Liver (tissue), 3 donors: ENCODE results near the gene CYB561D2.

Source experiments
- EGR1 ChIP-seq, 2 donors: IDR thresholded peaks; 2 replicates each; pipeline ENCODE4 v1.6.1; 2016 to 2018; ENCODE audit warnings: antibody characterized with exemption in 2 of 2, low read depth in 2 of 2
- GABPA ChIP-seq, 2 donors: IDR thresholded peaks in 1 of 2; conservative IDR thresholded peaks in 1 of 2; 2 replicates each; pipeline ENCODE4 v1.6.1; 2016; ENCODE audit warnings: antibody characterized with exemption in 2 of 2, mild to moderate bottlenecking in 1 of 2, moderate library complexity in 1 of 2
- SP1 ChIP-seq: IDR thresholded peaks from 2 replicates; pipeline ENCODE4 v1.6.1; 2018; ENCODE audit warnings: antibody characterized with exemption, mild to moderate bottlenecking
- TAF1 ChIP-seq: conservative IDR thresholded peaks from 2 replicates; pipeline ENCODE4 v1.6.1; 2016; ENCODE audit warnings: antibody characterized with exemption, mild to moderate bottlenecking
- YY1 ChIP-seq: IDR thresholded peaks from 2 replicates; pipeline ENCODE4 v1.6.1; 2016; ENCODE audit warnings: antibody characterized with exemption, mild to moderate bottlenecking
- TF ChIP-seq, protein P1 (sequence below): fragments of 150-350 bp; IDR thresholded peaks from 2 replicates; pipeline ENCODE4 v1.5.1; 2017; ENCODE audit warnings: improper control_type of control experiment, low read depth, low read length; ENCODE audit not compliant: missing input control
- TF ChIP-seq, protein P2 (sequence below): IDR thresholded peaks from 2 replicates; pipeline ENCODE4 v1.6.1; 2016; ENCODE audit warnings: antibody characterized with exemption
- TF ChIP-seq, protein P3 (sequence below): IDR thresholded peaks from 2 replicates; pipeline ENCODE4 v1.6.1; 2016; ENCODE audit warnings: antibody characterized with exemption, mild to moderate bottlenecking
- donor health status: healthy.
- donor health status: healthy.

DNA sequence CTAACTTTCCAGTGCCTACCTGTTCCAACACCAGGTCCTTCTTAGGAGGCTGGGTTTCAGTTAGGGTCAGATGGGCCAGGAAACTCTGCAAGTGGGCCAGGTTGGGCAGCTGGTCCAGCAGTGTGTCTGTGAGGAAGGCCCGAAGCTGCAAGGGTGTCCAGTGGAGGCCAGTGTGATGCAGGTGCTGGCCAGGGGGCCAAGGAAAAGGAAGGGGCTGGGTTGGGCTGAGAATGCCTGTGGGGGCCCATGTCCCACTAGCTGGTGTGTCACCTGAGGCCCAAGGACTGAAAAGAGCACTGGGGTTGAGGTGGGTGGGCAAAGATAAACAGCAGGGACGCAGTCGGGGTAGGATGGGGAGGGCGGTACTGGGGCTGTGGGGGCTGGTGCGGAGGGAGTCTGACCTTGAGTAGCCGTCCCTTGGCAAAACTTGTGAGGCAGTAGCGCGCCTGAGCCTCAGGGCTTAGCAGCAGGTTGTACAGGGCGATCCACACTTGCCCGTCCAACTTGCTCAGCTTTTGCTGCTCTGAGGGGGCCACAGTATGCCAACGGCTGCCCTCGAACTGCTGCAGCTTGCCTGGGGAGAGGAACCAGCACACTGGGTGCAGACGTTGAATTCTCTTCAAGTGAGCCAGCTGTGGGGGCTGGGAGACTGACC is 8.5 kb upstream of the CYB561D2 start:
- TF ChIP-seq, protein P1, sequence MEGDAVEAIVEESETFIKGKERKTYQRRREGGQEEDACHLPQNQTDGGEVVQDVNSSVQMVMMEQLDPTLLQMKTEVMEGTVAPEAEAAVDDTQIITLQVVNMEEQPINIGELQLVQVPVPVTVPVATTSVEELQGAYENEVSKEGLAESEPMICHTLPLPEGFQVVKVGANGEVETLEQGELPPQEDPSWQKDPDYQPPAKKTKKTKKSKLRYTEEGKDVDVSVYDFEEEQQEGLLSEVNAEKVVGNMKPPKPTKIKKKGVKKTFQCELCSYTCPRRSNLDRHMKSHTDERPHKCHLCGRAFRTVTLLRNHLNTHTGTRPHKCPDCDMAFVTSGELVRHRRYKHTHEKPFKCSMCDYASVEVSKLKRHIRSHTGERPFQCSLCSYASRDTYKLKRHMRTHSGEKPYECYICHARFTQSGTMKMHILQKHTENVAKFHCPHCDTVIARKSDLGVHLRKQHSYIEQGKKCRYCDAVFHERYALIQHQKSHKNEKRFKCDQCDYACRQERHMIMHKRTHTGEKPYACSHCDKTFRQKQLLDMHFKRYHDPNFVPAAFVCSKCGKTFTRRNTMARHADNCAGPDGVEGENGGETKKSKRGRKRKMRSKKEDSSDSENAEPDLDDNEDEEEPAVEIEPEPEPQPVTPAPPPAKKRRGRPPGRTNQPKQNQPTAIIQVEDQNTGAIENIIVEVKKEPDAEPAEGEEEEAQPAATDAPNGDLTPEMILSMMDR, result no peak
- no peak for TF ChIP-seq TAF1
- TF ChIP-seq, protein P2, sequence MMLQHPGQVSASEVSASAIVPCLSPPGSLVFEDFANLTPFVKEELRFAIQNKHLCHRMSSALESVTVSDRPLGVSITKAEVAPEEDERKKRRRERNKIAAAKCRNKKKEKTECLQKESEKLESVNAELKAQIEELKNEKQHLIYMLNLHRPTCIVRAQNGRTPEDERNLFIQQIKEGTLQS, result no peak
- TF ChIP-seq, protein P3, sequence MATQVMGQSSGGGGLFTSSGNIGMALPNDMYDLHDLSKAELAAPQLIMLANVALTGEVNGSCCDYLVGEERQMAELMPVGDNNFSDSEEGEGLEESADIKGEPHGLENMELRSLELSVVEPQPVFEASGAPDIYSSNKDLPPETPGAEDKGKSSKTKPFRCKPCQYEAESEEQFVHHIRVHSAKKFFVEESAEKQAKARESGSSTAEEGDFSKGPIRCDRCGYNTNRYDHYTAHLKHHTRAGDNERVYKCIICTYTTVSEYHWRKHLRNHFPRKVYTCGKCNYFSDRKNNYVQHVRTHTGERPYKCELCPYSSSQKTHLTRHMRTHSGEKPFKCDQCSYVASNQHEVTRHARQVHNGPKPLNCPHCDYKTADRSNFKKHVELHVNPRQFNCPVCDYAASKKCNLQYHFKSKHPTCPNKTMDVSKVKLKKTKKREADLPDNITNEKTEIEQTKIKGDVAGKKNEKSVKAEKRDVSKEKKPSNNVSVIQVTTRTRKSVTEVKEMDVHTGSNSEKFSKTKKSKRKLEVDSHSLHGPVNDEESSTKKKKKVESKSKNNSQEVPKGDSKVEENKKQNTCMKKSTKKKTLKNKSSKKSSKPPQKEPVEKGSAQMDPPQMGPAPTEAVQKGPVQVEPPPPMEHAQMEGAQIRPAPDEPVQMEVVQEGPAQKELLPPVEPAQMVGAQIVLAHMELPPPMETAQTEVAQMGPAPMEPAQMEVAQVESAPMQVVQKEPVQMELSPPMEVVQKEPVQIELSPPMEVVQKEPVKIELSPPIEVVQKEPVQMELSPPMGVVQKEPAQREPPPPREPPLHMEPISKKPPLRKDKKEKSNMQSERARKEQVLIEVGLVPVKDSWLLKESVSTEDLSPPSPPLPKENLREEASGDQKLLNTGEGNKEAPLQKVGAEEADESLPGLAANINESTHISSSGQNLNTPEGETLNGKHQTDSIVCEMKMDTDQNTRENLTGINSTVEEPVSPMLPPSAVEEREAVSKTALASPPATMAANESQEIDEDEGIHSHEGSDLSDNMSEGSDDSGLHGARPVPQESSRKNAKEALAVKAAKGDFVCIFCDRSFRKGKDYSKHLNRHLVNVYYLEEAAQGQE, result no peak
- TF ChIP-seq EGR1 (IDR thresholded peaks at IDR 0.05; ENCODE audit: low read depth in 2 of 2), result no peak
- no peak for TF ChIP-seq SP1
- no peak for TF ChIP-seq GABPA (IDR thresholded peaks at IDR 0.05 in 1 of 2, conservative IDR thresholded peaks at IDR 0.05 in 1 of 2)
- no peak for TF ChIP-seq YY1
